Activated CD4-positive, alpha-beta T cell treated with anti-CD3 and anti-CD28 coated beads for 1 hour (primary cell): ENCODE data around the gene CTSD.

ENCODE experiments used
- DNase-seq: peaks from one replicate; pipeline ENCODE4 v3.0.0-alpha.2; 2020

Gene CTSD

GRCh38 chr11:1727096-1727690, 36.5 kb downstream of the CTSD start:
- no peak for DNase-seq

GRCh38 chr11:1719781-1720180, 43.9 kb downstream of the CTSD start:
- no peak for DNase-seq

GRCh38 chr11:1718326-1718725, 45.4 kb downstream of the CTSD start:
- DNase-seq: no peak

- DNase-seq: no peak
These were observed 46.0 kb downstream of the CTSD start for GRCh38 chr11:1717745-1718144.

GRCh38 chr11:1714908-1715885, 48.5 kb downstream of the CTSD start:
- no peak for DNase-seq

DNA sequence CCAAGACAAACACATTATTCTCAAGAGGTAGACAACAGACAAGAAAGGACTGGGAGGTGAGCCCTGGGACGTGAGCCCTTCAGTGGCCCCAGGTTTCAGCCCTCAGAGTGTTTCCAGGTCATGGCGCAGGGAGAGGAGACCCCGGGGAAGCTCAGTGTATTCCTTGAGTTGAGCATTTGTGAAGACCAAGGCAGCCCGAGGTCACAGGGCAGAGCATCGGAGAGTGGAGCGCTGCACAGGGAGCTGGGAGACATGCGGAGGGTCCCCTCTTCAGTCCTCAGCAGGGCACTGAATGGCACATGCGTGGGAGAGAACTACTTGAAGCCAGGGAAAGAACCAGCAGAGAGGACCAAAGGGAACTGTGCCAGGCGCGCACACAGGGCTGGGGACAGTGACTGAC, 55.0 kb downstream of the CTSD start:
- no peak for DNase-seq

GRCh38 chr11:1707751-1708150, 56.0 kb downstream of the CTSD start:
- DNase-seq: no peak

DNA sequence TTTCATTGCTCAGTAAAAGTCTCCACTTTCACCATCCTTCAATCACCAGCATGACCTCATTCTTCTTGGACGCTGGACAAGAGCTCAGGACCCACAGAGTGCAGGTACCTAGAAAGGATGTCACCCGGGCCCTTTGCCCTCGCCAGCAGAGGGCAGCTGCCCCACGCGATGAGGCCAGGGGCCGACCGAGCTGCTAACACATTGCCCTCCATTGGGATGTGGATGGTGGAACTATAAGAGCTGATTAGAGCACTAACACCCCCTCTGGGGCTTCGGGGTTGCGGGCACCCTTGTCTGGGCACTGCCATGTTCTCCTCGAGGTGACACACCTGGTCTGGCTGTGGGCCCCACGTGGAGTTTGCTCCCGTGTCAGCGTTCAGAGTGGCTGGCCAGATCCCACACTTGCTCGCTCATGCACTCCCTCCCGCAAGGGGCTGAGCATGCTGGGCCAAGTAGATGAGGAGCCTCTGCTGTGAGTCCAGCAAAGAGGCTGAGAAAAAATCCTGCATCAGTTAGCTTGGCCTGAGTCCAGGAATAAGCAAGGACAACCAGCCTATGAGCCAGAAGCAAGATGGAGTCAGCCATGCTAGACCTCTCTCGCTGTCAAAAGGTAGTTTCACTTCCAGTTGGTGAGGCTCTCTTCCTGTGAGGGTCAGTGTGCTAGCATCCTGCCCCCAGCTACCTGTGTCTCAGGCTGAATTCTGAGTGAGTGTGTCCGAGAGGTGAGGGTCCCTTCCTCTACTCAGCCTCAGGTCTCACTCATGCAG, 56.9 kb downstream of the CTSD start:
- DNase-seq: no peak

DNA sequence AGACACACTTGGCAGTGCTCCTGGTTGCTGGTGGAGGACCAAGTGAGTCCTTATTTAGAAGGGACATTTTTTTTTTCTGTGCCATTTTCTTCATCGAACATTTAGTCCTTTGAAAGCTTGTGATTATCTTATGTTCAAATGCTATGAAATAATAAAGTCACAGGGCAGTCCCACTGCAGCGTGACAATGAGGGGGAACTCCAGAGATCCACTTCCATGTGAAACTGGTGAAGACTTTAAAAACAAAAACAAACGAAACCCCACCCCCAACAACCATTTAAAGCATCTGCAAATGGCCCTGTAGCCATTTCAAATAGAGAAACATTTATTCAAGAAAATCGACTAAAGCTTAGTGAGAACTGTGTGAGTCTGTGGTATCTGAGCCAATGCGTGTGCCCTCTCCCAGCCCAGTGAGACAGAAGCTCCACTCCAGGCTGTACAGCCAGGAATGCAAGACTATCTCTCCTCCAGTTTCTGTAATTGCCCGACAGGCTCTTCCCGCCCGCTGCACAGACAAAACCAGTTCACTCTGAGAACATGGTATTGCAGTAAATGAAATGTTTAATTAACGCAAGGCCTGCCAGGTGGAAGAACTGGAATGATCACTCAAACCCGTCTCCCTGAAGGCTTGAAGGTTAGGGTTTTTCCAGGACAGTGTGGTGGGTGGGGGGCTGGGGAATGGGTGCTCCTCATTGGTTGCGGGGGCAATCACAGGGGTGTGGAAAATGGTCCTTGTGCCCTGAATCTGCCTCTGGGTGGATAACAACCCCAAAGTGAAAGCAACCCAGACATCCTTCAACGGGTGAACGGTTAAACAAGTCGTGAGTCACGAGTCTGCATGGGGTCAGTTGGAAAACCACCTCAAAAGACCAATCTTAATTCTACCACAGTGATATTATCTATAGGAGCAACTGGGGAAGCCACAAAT, 58.3 kb downstream of the CTSD start:
- no peak for DNase-seq

- no peak for DNase-seq
These were observed 60.6 kb downstream of the CTSD start for GRCh38 chr11:1703146-1703545.
